NCI-H2171 treated with DMSO at 0.1 percent for 48 hours (cell line): ENCODE results near the gene FOXS1.
"Not testable (repeated sequence)": the region's sequence is repeated elsewhere in the genome, so short reads cannot be mapped to it uniquely, and the experiment has no call there.

Experiments
- DNase-seq: peaks from one replicate; lab custom pipeline; 2025; lab: John Stamatoyannopoulos, UW

The FOXS1 gene

GRCh38 chr20:31838646-31839292 is 6.6 kb downstream of the FOXS1 start:
- DNase-seq = no peak

GRCh38 chr20:31837896-31838397 is 7.5 kb downstream of the FOXS1 start:
- DNase-seq = no peak

DNA sequence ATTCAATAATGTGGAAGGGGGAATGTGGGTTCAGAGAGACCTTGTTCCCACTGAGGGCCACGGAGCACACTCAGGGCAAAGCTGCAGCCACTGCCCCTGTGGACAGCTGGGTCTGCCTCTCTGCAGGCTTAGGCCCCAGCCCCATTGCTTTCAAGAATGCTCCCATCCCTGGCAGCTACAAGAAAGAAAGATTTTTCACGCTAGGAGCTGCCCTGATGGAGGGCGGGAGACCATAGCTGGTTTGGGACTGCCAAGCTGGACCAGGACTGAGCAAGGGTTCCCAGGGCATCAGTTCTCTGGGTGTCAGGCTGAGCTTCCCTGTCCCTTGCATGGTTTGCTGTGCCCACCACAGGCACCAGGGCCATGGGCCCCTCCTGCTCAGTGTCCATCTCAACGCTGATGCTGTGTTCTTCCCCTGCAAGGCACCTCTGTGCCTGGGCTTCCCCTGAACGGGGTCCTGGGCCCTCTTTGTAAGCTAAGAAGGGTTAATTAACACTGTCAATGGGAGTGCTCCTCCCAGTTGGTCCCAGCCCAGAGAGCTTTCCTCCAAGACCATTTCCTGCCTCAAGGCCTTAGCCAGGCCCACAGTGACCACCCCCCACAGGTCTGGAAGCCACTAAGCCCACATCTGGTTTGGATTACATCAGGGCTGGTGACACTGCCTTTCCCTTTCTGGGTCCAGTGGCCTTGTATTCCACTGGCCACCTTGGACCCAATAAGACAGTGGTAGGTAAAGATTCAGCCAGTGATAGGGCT is 8.4 kb downstream of the FOXS1 start:
- DNase-seq = no peak

- DNase-seq = no peak
Measured at GRCh38 chr20:31835977-31836852, 9.2 kb downstream of the FOXS1 start.

DNA sequence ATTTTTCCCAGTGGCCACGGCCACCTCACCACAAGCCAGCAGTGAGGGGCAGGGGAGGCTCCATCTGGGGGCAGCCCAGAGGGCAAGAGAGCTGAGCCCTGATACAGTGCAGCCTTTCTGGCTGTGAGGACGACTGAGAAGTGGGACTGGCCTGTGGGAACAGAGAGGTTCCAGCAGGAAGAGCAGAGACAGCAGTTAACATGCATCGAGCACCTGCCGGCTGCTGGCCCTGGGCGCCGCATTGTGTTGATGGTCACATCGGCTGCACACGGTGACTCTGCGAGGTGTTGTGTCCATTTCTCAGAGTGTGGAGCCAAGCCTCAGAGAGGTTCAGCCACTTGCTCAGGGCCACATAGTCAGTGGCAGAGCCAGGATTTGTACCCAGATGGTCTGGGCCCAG is 9.8 kb downstream of the FOXS1 start:
- DNase-seq = no peak

DNA sequence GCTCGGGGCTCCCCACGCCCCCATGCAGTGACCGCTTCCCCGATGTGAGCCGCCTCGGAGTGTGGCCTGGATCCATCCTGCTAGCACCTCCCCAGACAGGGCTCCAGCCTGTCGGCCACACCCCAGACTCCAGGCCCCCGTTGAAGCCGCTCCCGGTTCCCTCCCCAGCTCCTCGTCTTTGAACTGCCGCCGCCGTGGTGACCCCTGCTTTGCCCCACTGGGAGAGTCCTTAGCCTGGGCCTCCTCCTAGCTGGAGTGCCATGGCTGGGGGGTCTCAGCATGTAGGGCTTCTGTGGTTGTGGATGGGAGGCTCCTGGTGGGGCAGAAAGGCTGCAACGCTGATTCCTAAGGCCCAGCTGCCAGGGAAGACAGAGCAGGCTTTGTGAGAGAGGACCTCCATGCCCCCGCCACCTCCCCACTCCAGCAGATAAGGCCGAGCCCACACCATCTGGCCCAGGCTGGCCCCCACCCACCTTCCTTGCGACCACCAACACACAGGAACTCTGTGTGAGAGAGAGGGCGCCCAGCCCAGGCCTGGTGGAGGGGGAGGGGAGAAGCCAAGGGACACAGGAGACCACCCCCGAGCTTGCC is 11.4 kb downstream of the FOXS1 start:
- DNase-seq = no peak

DNA sequence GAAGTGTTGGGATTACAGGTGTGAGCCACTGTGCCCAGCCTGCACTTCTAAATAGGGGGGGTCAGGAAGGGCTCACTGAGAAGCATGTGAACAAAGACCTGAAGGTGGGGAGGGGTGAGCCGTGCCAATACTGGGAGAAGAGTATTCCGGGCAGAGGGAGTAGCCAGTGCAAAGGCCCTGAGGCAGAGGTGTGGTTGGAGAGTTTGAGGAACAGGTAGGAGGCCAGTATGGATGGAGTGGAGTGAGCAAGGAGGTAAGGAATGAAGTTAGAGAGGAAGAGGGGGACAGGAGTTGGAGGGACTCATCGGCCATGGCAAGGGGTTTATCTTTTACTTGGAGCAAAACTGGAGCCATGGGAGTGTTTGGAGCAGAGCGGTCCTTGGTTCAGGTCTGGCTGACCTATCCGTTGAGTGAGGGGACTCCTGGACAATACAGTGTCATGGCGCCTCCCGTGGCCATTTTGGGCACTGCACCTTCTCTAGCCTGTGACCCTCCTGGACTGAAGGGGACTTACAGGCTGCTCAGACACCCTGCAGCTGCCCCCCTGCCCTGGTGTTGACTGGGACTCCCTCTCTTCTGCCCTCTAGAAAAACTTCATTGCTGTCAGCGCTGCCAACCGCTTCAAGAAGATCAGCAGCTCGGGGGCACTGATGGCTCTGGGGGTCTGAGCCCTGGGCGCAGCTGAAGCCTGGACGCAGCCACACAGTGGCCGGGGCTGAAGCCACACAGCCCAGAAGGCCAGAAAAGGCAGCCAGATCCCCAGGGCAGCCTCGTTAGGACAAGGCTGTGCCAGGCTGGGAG is 12.1 kb downstream of the FOXS1 start:
- DNase-seq = peak; percentile 38

- no peak for DNase-seq
Measured at GRCh38 chr20:31831771-31832306, 13.6 kb downstream of the FOXS1 start.

- no peak for DNase-seq
Measured at GRCh38 chr20:31831211-31831610, 14.2 kb downstream of the FOXS1 start.

DNA sequence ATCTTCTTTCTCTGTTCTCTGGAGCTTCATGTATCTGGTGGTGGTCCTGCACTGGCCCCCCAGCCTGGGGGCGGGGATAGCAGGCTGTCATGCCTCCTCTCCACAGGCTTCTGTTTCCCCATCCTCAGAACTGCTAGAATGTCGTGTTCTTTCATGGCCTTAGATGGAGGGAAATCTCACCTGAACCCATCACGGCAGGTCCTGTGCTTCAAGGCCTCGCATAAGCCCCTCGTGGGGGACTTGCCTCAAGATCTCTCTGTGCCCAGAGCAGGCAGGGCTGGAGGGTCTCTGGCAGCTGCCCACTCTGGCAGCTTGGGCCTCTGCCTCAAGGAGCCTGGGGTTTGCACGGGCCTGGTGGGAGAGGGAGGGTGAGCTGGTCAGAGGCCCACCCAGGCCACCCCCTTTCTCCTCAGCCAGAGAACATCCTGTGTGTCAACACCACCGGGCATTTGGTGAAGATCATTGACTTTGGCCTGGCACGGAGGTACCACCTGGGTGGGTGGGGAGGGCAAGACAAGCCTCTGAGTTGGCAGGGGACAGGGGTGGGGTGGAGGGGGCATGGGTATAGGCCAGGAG is 14.9 kb downstream of the FOXS1 start:
- DNase-seq = no peak

DNA sequence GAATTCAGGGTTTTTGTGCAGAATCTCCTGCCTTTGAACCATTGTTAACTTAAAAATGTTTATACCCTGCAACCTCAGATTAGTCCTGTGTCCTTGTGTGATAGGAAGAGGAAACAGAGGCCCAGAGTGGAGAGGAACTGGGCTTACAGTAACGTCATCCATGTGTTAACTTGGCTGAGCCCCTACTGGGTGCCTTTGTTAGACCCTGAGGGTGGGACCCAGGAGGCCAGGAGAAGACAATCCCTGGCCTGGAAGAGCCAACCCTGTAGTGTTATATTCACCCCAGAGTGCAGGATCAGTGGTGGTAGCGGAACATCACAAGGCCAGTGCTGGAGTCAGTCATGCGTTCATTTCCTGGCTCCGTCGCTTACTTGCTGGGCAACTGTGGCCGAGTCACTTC is 15.7 kb downstream of the FOXS1 start:
- DNase-seq = no peak

DNA sequence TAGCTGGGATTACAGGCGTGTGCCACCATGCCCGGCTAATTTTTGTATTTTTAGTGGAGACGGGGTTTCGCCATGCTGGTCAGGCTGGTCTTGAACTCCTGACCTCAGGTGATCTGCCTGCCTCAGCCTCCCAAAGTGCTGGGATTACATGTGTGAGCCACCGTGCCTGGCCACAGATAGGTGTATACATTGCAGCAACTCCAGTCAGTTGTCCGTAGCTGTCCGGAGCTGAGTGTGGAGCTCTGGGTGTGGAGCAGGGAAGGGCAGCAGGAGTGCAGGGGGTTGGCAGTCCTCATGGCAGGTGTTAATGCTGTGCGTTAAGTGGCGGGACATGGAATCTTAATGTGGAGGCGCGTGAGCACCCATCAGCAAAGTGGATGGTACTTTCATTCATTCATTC is 17.4 kb downstream of the FOXS1 start:
- DNase-seq = not testable (repeated sequence)

- no peak for DNase-seq
Measured at GRCh38 chr20:31827059-31827458, 18.3 kb downstream of the FOXS1 start.

DNA sequence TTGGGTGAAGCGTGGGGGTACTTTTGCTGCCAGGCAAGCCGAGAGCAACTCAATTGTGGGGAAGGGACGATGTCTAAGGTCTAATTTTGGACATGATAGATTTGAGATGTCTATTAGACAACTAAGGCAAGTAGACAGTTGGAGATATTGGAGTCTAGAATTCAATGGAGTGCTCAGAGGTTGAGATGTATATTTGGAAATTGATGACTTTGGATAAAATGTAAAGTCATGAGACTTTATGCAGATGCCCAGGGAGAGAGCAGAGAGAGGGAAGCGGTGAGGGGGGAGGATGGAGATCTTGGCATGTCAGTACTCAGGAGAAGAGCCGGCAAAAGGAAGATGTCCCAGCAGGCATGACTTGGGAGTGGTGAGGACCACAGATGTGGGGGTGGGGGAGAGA is 19.3 kb downstream of the FOXS1 start:
- no peak for DNase-seq

DNA sequence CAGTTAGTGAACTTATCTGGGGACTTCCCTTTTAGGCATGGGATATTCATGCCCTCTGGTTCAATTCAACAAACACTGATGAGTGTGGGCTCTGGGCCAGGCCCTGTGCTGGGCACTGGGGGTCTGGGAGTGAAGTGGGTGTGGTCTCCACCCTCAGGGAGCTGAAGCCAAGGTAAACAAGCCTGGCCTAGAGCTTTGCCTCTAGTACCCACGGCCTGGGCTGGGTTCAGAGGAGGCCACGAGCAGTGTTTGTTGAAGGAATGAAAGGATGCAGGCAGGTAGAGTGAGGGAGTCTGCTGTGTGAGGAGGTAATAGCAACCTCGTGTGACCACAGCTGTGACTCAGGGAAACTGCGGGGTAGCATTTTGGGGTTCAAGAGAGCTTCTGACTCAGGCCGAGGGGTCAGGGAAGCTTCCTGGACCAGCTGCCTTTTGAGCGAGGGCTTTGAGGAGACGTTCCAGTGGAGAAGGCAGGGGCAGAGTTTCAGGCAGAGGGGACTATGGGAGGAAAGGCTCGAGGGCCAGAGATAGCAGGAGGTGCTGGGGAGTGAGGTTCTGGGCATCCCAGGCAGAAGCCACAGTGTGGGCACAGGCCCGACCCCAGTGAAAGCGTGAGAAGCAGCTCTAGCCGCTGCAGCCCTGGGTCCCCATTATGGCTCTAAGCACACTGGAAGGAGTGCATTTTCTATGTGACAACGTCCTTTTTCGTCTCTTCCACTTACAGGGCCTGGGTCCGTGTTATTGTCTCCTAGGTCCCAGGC is 20.7 kb downstream of the FOXS1 start:
- DNase-seq = no peak

- no peak for DNase-seq
Measured at GRCh38 chr20:31824125-31824485, 21.3 kb downstream of the FOXS1 start.

GRCh38 chr20:31823360-31824124 is 21.9 kb downstream of the FOXS1 start:
- no peak for DNase-seq

GRCh38 chr20:31822421-31823330 is 22.7 kb downstream of the FOXS1 start:
- DNase-seq = peak; percentile 88
